Aorta (tissue), 4 donors: ENCODE measurements around the gene TRIM71. TPM values are rescaled to one million over a fixed set of nuclear protein-coding genes. Genes with fewer than 3 reads are reported as not detected.

Experiments used
- polyA plus RNA-seq, 2 donors: library from polyadenylated mRNA; stranded (reverse); fragments of 200-250 nt; gene quantifications; one replicate each; pipeline ENCODE4 v1.2.3, GENCODE V29; 2013
- total RNA-seq, 2 donors: library from RNA; stranded (reverse); fragmentation: NEBNext Ultra II Directional; extraction: Animal tissue kit (Norgen Biotek cat#: 25700); gene quantifications; one replicate each; pipeline ENCODE4 v1.2.1, GENCODE V29; 2021
- donor health status: healthy with polysubstance abuse.
- donor health status: Bipolar disorder and iron deficiency.
- donor health status: DM: no; HTN: no; CAD: no.
- donor health status: DM: yes; HTN: yes; CAD: no.

Gene TRIM71
- total and polyA plus RNA-seq, 4 donors, result not detected

Other genes with a start within 250 kb of the TRIM71 start
- 10 to 100 TPM; 32.2 to 39.3 TPM for gene DYNC1LI1, start 247.1 kb upstream of the TRIM71 start, total RNA-seq
- gene DYNC1LI1, start 247.1 kb upstream of the TRIM71 start, polyA plus RNA-seq, result 10 to 100 TPM; 26.7 to 29.7 TPM
- 10 to 100 TPM; 32.7 to 38.3 TPM for gene CNOT10, start 132.8 kb upstream of the TRIM71 start, total RNA-seq
- 10 to 100 TPM; 10.0 to 25.3 TPM for gene CNOT10, start 132.8 kb upstream of the TRIM71 start, polyA plus RNA-seq
- under 1 TPM; 0.42 to 0.54 TPM for gene CCR4, start 133.6 kb downstream of the TRIM71 start, total RNA-seq
- not detected for gene CCR4, start 133.6 kb downstream of the TRIM71 start, polyA plus RNA-seq